CD8-positive, alpha-beta memory T cell (primary cell): ENCODE results near the gene SLC30A3. TPM values are rescaled to one million over a fixed set of nuclear protein-coding genes. Genes with fewer than 3 reads are reported as not detected.

Experiments
- CTCF ChIA-PET: fragments of 350-600 bp; sonication (Branson Sonifier 250); formaldehyde crosslinking; loops from one replicate; lab custom pipeline; 2021; ENCODE audit warnings: antibody characterized with exemption; lab: Charles Lee
- POLR2A ChIA-PET: fragments of 350-600 bp; sonication (Branson Sonifier 250); formaldehyde crosslinking; loops from one replicate; lab custom pipeline; 2021; ENCODE audit warnings: antibody characterized with exemption; lab: Charles Lee
- DNase-seq, 5 donors: peaks; one replicate each; pipeline versions ENCODE4 v3.0.0 to v3.0.0-alpha.2; 2020 to 2022; ENCODE audit warnings: mixed read lengths in 1 of 5
- H3K27ac ChIP-seq: one replicate; pipeline ENCODE4 v1.7.0; 2013; ENCODE audit warnings: low read depth, mild to moderate bottlenecking, low read length, moderate library complexity
- H3K27me3 ChIP-seq: 2 replicates; pipeline ENCODE4 v1.7.0; 2013; ENCODE audit warnings: low read length, mild to moderate bottlenecking; ENCODE audit not compliant: insufficient read depth, poor library complexity, severe bottlenecking
- H3K36me3 ChIP-seq: 2 replicates; pipeline ENCODE4 v1.7.0; 2013; ENCODE audit warnings: mild to moderate bottlenecking, low read length, moderate library complexity; ENCODE audit not compliant: insufficient read depth
- H3K4me1 ChIP-seq: 2 replicates; pipeline ENCODE4 v1.7.0; 2013; ENCODE audit warnings: mild to moderate bottlenecking, low read length, moderate library complexity; ENCODE audit not compliant: insufficient read depth
- H3K4me3 ChIP-seq: 2 replicates; pipeline ENCODE4 v1.7.0; 2013; ENCODE audit warnings: mild to moderate bottlenecking, low read length
- H3K9me3 ChIP-seq: 2 replicates; pipeline ENCODE4 v1.7.0; 2013; ENCODE audit warnings: mild to moderate bottlenecking, low read length
- H3K27ac Mint-ChIP-seq, 8 donors: one replicate each; pipeline ENCODE4 v1.8.0; 2020 to 2021; ENCODE audit warnings: mixed read lengths in 8 of 8, mild to moderate bottlenecking in 6 of 8, inconsistent platforms in 3 of 8, moderate library complexity in 3 of 8
- H3K27me3 Mint-ChIP-seq, 2 donors: one replicate each; pipeline ENCODE4 v1.8.0; 2020 to 2021; ENCODE audit warnings: mixed read lengths in 2 of 2, mild to moderate bottlenecking in 1 of 2, moderate library complexity in 1 of 2
- H3K36me3 Mint-ChIP-seq, 3 donors: one replicate each; pipeline ENCODE4 v1.8.0; 2020 to 2021; ENCODE audit warnings: mixed read lengths in 3 of 3, inconsistent platforms in 1 of 3, mild to moderate bottlenecking in 1 of 3
- H3K4me1 Mint-ChIP-seq, 3 donors: one replicate each; pipeline ENCODE4 v1.8.0; 2020 to 2021; ENCODE audit warnings: mixed read lengths in 3 of 3, inconsistent platforms in 1 of 3, mild to moderate bottlenecking in 1 of 3
- H3K4me3 Mint-ChIP-seq, 7 donors: one replicate each; pipeline ENCODE4 v1.8.0; 2020 to 2021; ENCODE audit warnings: mixed read lengths in 7 of 7, mild to moderate bottlenecking in 6 of 7, moderate library complexity in 4 of 7, inconsistent platforms in 2 of 7
- H3K9me3 Mint-ChIP-seq, 5 donors: one replicate each; pipeline ENCODE4 v1.8.0; 2020 to 2022; ENCODE audit warnings: mixed read lengths in 5 of 5, mild to moderate bottlenecking in 3 of 5, moderate library complexity in 2 of 5, inconsistent platforms in 1 of 5
- polyA plus RNA-seq: library from polyadenylated mRNA; unstranded; fragments of 300-500 nt; fragmentation: Illumina TruSeq; gene quantifications from one replicate; pipeline ENCODE4 v1.2.3, GENCODE V29; 2021
- total RNA-seq, 2 experiments: library from RNA; stranded (reverse); gene quantifications; one replicate each; pipeline ENCODE4 v1.2.3, GENCODE V29; 2021

The SLC30A3 gene
- total and polyA plus RNA-seq, 3 experiments from 2014 or later = 0.33 to 0.55 TPM; not detected in 1

DNA sequence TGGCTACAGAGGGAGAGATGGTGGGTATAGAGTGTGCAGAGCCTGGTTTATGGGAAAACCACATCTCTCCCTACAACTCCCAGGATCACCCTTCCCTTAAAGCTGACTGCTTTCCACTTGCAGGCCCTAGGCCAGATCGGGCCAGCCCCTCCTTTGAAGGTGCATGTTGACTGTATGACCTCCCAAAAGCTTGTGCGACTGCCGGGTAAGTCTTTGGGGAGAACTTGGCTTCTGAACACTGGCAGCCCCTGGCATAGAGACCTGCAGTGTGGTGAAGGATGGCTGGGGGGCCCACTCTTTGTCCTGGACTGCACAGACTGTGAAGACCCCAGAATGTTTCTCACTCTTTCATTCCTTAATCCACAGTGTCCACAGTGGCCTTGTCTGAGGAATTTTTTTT lies 26.2 kb downstream of the SLC30A3 start:
- CTCF ChIA-PET = no interaction called here
- Mint-ChIP-seq H3K4me1 (peaks cover 0 to 3% (median 3%) of the 10 kb centered on the region in 3 donors), H3K36me3 (peaks cover 11 to 97% (median 23%) of the 10 kb centered on the region in 3 donors), H3K27ac (no peak overlapping the region), H3K4me3 (no peak overlapping the region), H3K9me3 (no peaks in the 10 kb centered on the region), H3K27me3 (no peaks in the 10 kb centered on the region)
- POLR2A ChIA-PET = no interaction called here
- DNase-seq = no peak
- Histone ChIP-seq H3K36me3 (peaks cover 87% of the 10 kb centered on the region), H3K27ac (no peak overlapping the region), H3K9me3 (no peaks in the 10 kb centered on the region), H3K4me1 (no peaks in the 10 kb centered on the region), H3K4me3 (no peak overlapping the region), H3K27me3 (no peaks in the 10 kb centered on the region)

DNA sequence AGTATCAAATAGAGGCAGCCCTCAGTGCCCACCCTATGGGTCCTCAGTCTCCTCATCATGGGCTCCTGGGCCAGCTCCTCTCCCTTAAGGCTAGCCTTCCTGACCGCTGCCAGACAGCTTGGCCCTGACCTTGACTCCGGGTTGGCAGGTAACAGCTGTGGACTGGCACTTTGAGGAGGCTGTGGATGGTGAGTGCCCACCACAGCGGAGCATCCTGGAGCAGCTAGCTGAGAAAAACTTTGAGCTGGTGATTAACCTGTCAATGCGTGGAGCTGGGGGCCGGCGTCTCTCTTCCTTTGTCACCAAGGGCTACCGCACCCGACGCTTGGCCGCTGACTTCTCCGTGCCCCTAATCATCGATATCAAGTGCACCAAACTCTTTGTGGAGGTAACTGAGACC lies 26.7 kb downstream of the SLC30A3 start:
- H3K27me3 Mint-ChIP-seq = no peaks in the 10 kb centered on the region
- CTCF ChIA-PET = interaction anchor here (0.7 kb wide), 1 partner anchor 43 kb away, joined by 3 read pairs; no protein-coding TSS in a partner anchor
- POLR2A ChIA-PET = no interaction called here
- H3K36me3 ChIP-seq = peaks cover 87% of the 10 kb centered on the region
- no peak overlapping the region for H3K27ac Mint-ChIP-seq
- H3K27ac ChIP-seq = no peak overlapping the region
- H3K4me3 Mint-ChIP-seq = no peak overlapping the region
- H3K4me1 ChIP-seq = no peaks in the 10 kb centered on the region
- peaks cover 11 to 97% (median 24%) of the 10 kb centered on the region in 3 donors for H3K36me3 Mint-ChIP-seq
- no peaks in the 10 kb centered on the region for H3K9me3 Mint-ChIP-seq
- no peak overlapping the region for H3K4me3 ChIP-seq
- H3K4me1 Mint-ChIP-seq = peaks cover 0 to under 1% (median 0%) of the 10 kb centered on the region in 3 donors
- no peaks in the 10 kb centered on the region for H3K27me3 ChIP-seq
- no peak for DNase-seq
- H3K9me3 ChIP-seq = no peaks in the 10 kb centered on the region

- Histone ChIP-seq H3K27ac (no peak overlapping the region), H3K4me1 (no peaks in the 10 kb centered on the region), H3K36me3 (peaks cover 64% of the 10 kb centered on the region), H3K4me3 (no peak overlapping the region), H3K27me3 (no peaks in the 10 kb centered on the region), H3K9me3 (no peaks in the 10 kb centered on the region)
- no peak for DNase-seq
- ChIA-PET CTCF (no interaction called here), POLR2A (no interaction called here)
- Mint-ChIP-seq H3K27ac (no peak overlapping the region), H3K36me3 (peaks cover 11 to 88% (median 26%) of the 10 kb centered on the region in 3 donors), H3K9me3 (no peaks in the 10 kb centered on the region), H3K27me3 (no peaks in the 10 kb centered on the region), H3K4me1 (no peaks in the 10 kb centered on the region), H3K4me3 (no peak overlapping the region)
Measured at GRCh38 chr2:27233341-27233740, 29.5 kb downstream of the SLC30A3 start.

GRCh38 chr2:27231921-27232320 lies 30.9 kb downstream of the SLC30A3 start:
- Mint-ChIP-seq H3K27me3 (no peaks in the 10 kb centered on the region), H3K9me3 (no peaks in the 10 kb centered on the region), H3K4me3 (no peak overlapping the region), H3K4me1 (no peaks in the 10 kb centered on the region), H3K36me3 (peaks cover 22 to 88% (median 32%) of the 10 kb centered on the region in 3 donors), H3K27ac (peak overlapping the region in 1 of 8 donors; percentile 32)
- ChIA-PET POLR2A (interaction anchor here (1.6 kb wide), 1 partner anchor 19 kb away, joined by 3 read pairs; no protein-coding TSS in a partner anchor), CTCF (no interaction called here)
- H3K4me3 ChIP-seq = no peak overlapping the region
- no peak overlapping the region for H3K27ac ChIP-seq
- no peaks in the 10 kb centered on the region for H3K27me3 ChIP-seq
- H3K36me3 ChIP-seq = peaks cover 59% of the 10 kb centered on the region
- no peaks in the 10 kb centered on the region for H3K4me1 ChIP-seq
- H3K9me3 ChIP-seq = no peaks in the 10 kb centered on the region
- no peak for DNase-seq

DNA sequence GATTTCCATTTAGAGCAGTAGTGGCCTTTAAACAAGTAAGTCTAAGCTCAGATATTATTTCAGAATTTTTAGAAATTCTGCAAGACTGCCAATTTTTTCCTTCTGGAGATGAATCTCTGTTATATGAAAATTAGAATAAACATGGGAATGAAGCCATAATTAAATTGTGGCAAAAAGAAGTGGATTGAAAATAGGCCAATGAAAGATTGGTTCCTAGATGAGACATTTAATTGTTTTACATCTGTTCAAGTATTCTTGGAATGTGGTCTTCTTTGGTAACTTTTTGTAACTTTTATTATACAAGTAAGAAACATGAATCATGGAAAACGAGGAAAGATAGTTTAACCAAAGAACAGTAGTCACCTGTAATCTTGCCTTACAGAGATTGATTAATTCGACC lies 35.3 kb downstream of the SLC30A3 start:
- Mint-ChIP-seq H3K36me3 (peaks cover 24 to 87% (median 36%) of the 10 kb centered on the region in 3 donors), H3K4me3 (no peak overlapping the region), H3K4me1 (no peaks in the 10 kb centered on the region), H3K9me3 (no peaks in the 10 kb centered on the region), H3K27ac (no peak overlapping the region), H3K27me3 (no peaks in the 10 kb centered on the region)
- Histone ChIP-seq H3K4me3 (no peak overlapping the region), H3K27ac (no peak overlapping the region), H3K9me3 (no peaks in the 10 kb centered on the region), H3K27me3 (no peaks in the 10 kb centered on the region), H3K4me1 (no peaks in the 10 kb centered on the region), H3K36me3 (peaks cover 52% of the 10 kb centered on the region)
- ChIA-PET CTCF (no interaction called here), POLR2A (interaction anchor here (0.6 kb wide), 1 partner anchor 8 kb away, joined by 6 read pairs; no protein-coding TSS in a partner anchor)
- DNase-seq = no peak

DNA sequence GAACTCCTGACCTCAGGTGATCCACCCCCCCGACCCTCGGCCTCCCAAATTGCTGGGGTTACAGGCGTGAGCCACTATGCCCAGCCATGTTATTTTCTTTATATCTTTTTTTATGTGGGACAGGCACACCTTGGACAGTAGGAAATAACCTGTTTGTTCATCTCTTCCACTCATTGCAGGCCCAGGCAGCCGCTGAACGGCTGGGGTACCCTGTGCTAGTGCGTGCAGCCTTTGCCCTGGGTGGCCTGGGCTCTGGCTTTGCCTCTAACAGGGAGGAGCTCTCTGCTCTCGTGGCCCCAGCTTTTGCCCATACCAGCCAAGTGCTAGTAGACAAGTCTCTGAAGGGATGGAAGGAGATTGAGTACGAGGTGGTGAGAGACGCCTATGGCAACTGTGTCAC lies 37.3 kb downstream of the SLC30A3 start:
- ChIA-PET POLR2A (interaction anchor here (1.0 kb wide), 1 partner anchor 138 kb away, joined by 3 read pairs; no protein-coding TSS in a partner anchor), CTCF (no interaction called here)
- no peak overlapping the region for H3K4me3 Mint-ChIP-seq
- H3K27ac Mint-ChIP-seq = peak overlapping the region in 2 of 8 donors; percentile 63
- peaks cover 24 to 85% (median 35%) of the 10 kb centered on the region in 3 donors for H3K36me3 Mint-ChIP-seq
- H3K4me1 ChIP-seq = no peaks in the 10 kb centered on the region
- H3K27me3 Mint-ChIP-seq = no peaks in the 10 kb centered on the region
- no peaks in the 10 kb centered on the region for H3K9me3 Mint-ChIP-seq
- peaks cover 49% of the 10 kb centered on the region for H3K36me3 ChIP-seq
- no peak for DNase-seq
- H3K27ac ChIP-seq = no peak overlapping the region
- no peak overlapping the region for H3K4me3 ChIP-seq
- no peaks in the 10 kb centered on the region for H3K9me3 ChIP-seq
- H3K27me3 ChIP-seq = no peaks in the 10 kb centered on the region
- peaks cover 0 to 7% (median 0%) of the 10 kb centered on the region in 3 donors for H3K4me1 Mint-ChIP-seq

- H3K36me3 ChIP-seq = peaks cover 54% of the 10 kb centered on the region
- H3K4me1 ChIP-seq = peaks cover 1% of the 10 kb centered on the region
- H3K9me3 Mint-ChIP-seq = no peaks in the 10 kb centered on the region
- H3K27me3 Mint-ChIP-seq = no peaks in the 10 kb centered on the region
- H3K4me3 Mint-ChIP-seq = no peak overlapping the region
- H3K27me3 ChIP-seq = no peaks in the 10 kb centered on the region
- H3K27ac ChIP-seq = no peak overlapping the region
- POLR2A ChIA-PET = no interaction called here
- CTCF ChIA-PET = no interaction called here
- H3K9me3 ChIP-seq = no peaks in the 10 kb centered on the region
- peaks cover 24 to 76% (median 37%) of the 10 kb centered on the region in 3 donors for H3K36me3 Mint-ChIP-seq
- peak in 1 of 5 donors; percentile 11 for DNase-seq
- no peak overlapping the region for H3K4me3 ChIP-seq
- H3K4me1 Mint-ChIP-seq = peaks cover 6 to 13% (median 10%) of the 10 kb centered on the region in 3 donors
- peak overlapping the region in 1 of 8 donors; percentile 75 for H3K27ac Mint-ChIP-seq
Measured at GRCh38 chr2:27223416-27223815, 39.4 kb downstream of the SLC30A3 start.

DNA sequence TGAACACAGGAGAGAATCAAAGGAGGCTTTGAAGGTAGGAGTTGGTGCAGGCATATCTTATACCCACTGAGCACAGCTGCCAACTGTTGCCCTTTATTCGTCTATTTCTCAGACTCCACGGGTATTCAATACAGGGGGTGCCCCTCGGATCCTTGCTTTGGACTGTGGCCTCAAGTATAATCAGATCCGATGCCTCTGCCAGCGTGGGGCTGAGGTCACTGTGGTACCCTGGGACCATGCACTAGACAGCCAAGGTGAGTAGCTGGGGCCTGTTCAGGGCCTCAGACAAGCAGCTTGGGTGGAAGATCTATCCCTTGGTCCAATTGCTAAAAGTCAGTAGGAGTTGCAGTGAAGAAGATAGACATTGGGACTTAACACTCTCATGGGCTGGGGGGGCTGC lies 40.4 kb downstream of the SLC30A3 start:
- no peak overlapping the region for H3K4me3 ChIP-seq
- no peaks in the 10 kb centered on the region for H3K9me3 Mint-ChIP-seq
- H3K9me3 ChIP-seq = no peaks in the 10 kb centered on the region
- H3K4me1 Mint-ChIP-seq = peaks cover 14 to 23% (median 20%) of the 10 kb centered on the region in 3 donors
- H3K4me3 Mint-ChIP-seq = no peak overlapping the region
- no peak for DNase-seq
- no peak overlapping the region for H3K27ac Mint-ChIP-seq
- H3K27ac ChIP-seq = no peak overlapping the region
- H3K36me3 ChIP-seq = peaks cover 54% of the 10 kb centered on the region
- no peaks in the 10 kb centered on the region for H3K27me3 ChIP-seq
- H3K27me3 Mint-ChIP-seq = no peaks in the 10 kb centered on the region
- H3K4me1 ChIP-seq = peaks cover 9% of the 10 kb centered on the region
- H3K36me3 Mint-ChIP-seq = peaks cover 16 to 70% (median 31%) of the 10 kb centered on the region in 3 donors
- POLR2A ChIA-PET = no interaction called here
- CTCF ChIA-PET = no interaction called here
